Keratinocyte (primary cell): ENCODE results near the gene PRPF40B. TPM values are rescaled to one million over a fixed set of nuclear protein-coding genes. Genes with fewer than 3 reads are reported as not detected.

Source experiments
- DNase-seq: peaks from one replicate; pipeline ENCODE4 v3.0.0-alpha.2; 2011; ENCODE audit warnings: low read depth, missing footprints, low spot score
- FAIRE-seq: peaks from 2 replicates; lab custom pipeline; 2011; peaks lifted over from hg19 to GRCh38; lab: Jason Lieb, UNC
- H2AFZ ChIP-seq: 2 replicates; pipeline ENCODE4 v1.6.0; 2012; ENCODE audit warnings: low read length, control low read depth, inconsistent platforms; ENCODE audit not compliant: control insufficient read depth
- H3K27ac ChIP-seq: 2 replicates; pipeline ENCODE4 v1.5.1; 2011; ENCODE audit warnings: low read length; ENCODE audit not compliant: control insufficient read depth, insufficient read depth
- H3K27me3 ChIP-seq: 3 replicates; pipeline ENCODE4 v1.6.0; 2011; ENCODE audit warnings: low read length; ENCODE audit not compliant: control insufficient read depth, insufficient read depth; ENCODE audit errors: extremely low read depth
- H3K36me3 ChIP-seq, 2 experiments: 2 replicates in 1 of 2; 3 replicates in 1 of 2; pipeline ENCODE4 v1.5.1; 2011; ENCODE audit warnings: low read length in 2 of 2, mild to moderate bottlenecking in 1 of 2; ENCODE audit not compliant: control insufficient read depth in 2 of 2, insufficient read depth in 2 of 2; ENCODE audit errors: extremely low read depth in 1 of 2
- H3K4me1 ChIP-seq: 3 replicates; pipeline ENCODE4 v1.5.1; 2011; ENCODE audit warnings: low read length; ENCODE audit not compliant: control insufficient read depth, insufficient read depth; ENCODE audit errors: extremely low read depth
- H3K4me2 ChIP-seq: 3 replicates; pipeline ENCODE4 v1.6.0; 2011; ENCODE audit warnings: low read depth, low read length; ENCODE audit not compliant: control insufficient read depth, insufficient read depth; ENCODE audit errors: extremely low read depth
- H3K4me3 ChIP-seq, 3 experiments: fragments of 200-600 bp in 1 of 3; sonication (generic) in 1 of 3; 2 replicates in 2 of 3; 3 replicates in 1 of 3; pipeline ENCODE4 v1.5.1; 2011 to 2016; ENCODE audit warnings: low read length in 3 of 3, mild to moderate bottlenecking in 3 of 3, control low read depth in 2 of 3, inconsistent platforms in 1 of 3, low read depth in 1 of 3, mixed read lengths in 1 of 3, mixed run types in 1 of 3, moderate library complexity in 1 of 3; ENCODE audit not compliant: control insufficient read depth in 2 of 3, insufficient read depth in 2 of 3; ENCODE audit errors: extremely low read depth in 1 of 3
- H3K79me2 ChIP-seq: 2 replicates; pipeline ENCODE4 v1.6.0; 2012; ENCODE audit warnings: low read length; ENCODE audit not compliant: control insufficient read depth, insufficient read depth
- H3K9ac ChIP-seq: 3 replicates; pipeline ENCODE4 v1.6.0; 2011; ENCODE audit warnings: low read length; ENCODE audit not compliant: control insufficient read depth, insufficient read depth; ENCODE audit errors: extremely low read depth
- H3K9me1 ChIP-seq: 3 replicates; pipeline ENCODE4 v1.6.0; 2011; ENCODE audit warnings: low read length; ENCODE audit not compliant: control insufficient read depth, insufficient read depth; ENCODE audit errors: extremely low read depth
- H3K9me3 ChIP-seq: 2 replicates; pipeline ENCODE4 v1.5.1; 2012; ENCODE audit warnings: low read depth, low read length; ENCODE audit not compliant: control insufficient read depth
- H4K20me1 ChIP-seq: 3 replicates; pipeline ENCODE4 v1.6.0; 2011; ENCODE audit warnings: low read length; ENCODE audit not compliant: control insufficient read depth, insufficient read depth; ENCODE audit errors: extremely low read depth
- CTCF ChIP-seq, 3 experiments: IDR thresholded peaks in 1 of 3; conservative IDR thresholded peaks in 1 of 3; optimal IDR thresholded peaks in 1 of 3; 2 replicates in 2 of 3; 3 replicates in 1 of 3; pipeline versions ENCODE3 to v1.5.1; 2011; ENCODE audit warnings: low read length in 3 of 3, mild to moderate bottlenecking in 3 of 3, moderate library complexity in 2 of 3, control low read depth in 1 of 3, inconsistent platforms in 1 of 3; ENCODE audit not compliant: insufficient read depth in 2 of 3; ENCODE audit errors: extremely low read depth in 1 of 3
- EZH2 ChIP-seq: IDR thresholded peaks from one replicate; pipeline ENCODE4 v1.6.1; 2012; ENCODE audit warnings: inconsistent platforms, mild to moderate bottlenecking, low read length, moderate library complexity
- dilution Hi-C: fragments of 300-500 bp; cut with MboI; formaldehyde crosslinking; loops from one replicate; pipeline ENCODE4 v1.7.0; 2020; ENCODE audit warnings: low sequenced_read_pairs; ENCODE audit not compliant: extremely low pct_ligation_motif_present
- polyA plus RNA-seq, 5 experiments: library from polyadenylated mRNA; depleted of rRNA in 3 of 5; stranded (reverse) in 3 of 5; stranded (forward) in 1 of 5; unstranded in 1 of 5; fragments of >200 nt; gene quantifications; 1 replicate in 1 of 5; 2 replicates in 3 of 5; 3 replicates in 1 of 5; pipeline versions ENCODE4 v1.2.1 to v1.2.3, GENCODE V29; 2011 to 2012; ENCODE audit warnings: missing spikeins in 2 of 5, low read depth in 1 of 5, low replicate concordance in 1 of 5

The PRPF40B gene
- polyA plus RNA-seq, 1 donor (not counting 4 experiments of a cell fraction or from before 2014, with no cell fraction given), result 12.7 TPM

- Histone ChIP-seq H3K27ac (no peak overlapping the region), H2AFZ (no peak overlapping the region), H3K9me3 (no peaks in the 10 kb centered on the region), H3K4me2 (no peak overlapping the region), H3K9me1 (no peaks in the 10 kb centered on the region), H3K79me2 (no peaks in the 10 kb centered on the region), H3K9ac (no peak overlapping the region), H3K36me3 (no peaks in the 10 kb centered on the region), H4K20me1 (no peaks in the 10 kb centered on the region), H3K27me3 (peaks cover 9% of the 10 kb centered on the region), H3K4me1 (no peaks in the 10 kb centered on the region), H3K4me3 (no peak overlapping the region)
- no peak for DNase-seq
- dilution Hi-C loops, result no loop called here
- FAIRE-seq, result no peak
- no peak for TF ChIP-seq CTCF (optimal IDR thresholded peaks at IDR 0.05 in 1 of 3, IDR thresholded peaks at IDR 0.05 in 1 of 3, conservative IDR thresholded peaks at IDR 0.05 in 1 of 3; ENCODE audit: extremely low read depth in 1 of 3, insufficient read depth in 2 of 3, low read length in 3 of 3)
- TF ChIP-seq EZH2, result no peak
Observed at GRCh38 chr12:49675137-49675536, 51.8 kb downstream of the PRPF40B start.

- FAIRE-seq, result no peak
- no peaks in the 10 kb centered on the region for H4K20me1 ChIP-seq
- TF ChIP-seq EZH2 (no peak), CTCF (optimal IDR thresholded peaks at IDR 0.05 in 1 of 3, IDR thresholded peaks at IDR 0.05 in 1 of 3, conservative IDR thresholded peaks at IDR 0.05 in 1 of 3; ENCODE audit: extremely low read depth in 1 of 3, insufficient read depth in 2 of 3, low read length in 3 of 3) (no peak)
Observed at GRCh38 chr12:49678711-49679110, 55.4 kb downstream of the PRPF40B start.

More at GRCh38 chr12:49678711-49679110, 55.4 kb downstream of the PRPF40B start:
- no peak overlapping the region for H2AFZ ChIP-seq
- peaks cover 9% of the 10 kb centered on the region for H3K27me3 ChIP-seq
- H3K4me3 ChIP-seq, result no peak overlapping the region
- H3K27ac ChIP-seq, result no peak overlapping the region
- no peak overlapping the region for H3K9ac ChIP-seq
- no peak for DNase-seq
- no peaks in the 10 kb centered on the region for H3K36me3 ChIP-seq
- H3K9me3 ChIP-seq, result no peaks in the 10 kb centered on the region
- H3K9me1 ChIP-seq, result no peaks in the 10 kb centered on the region
- H3K4me2 ChIP-seq, result no peak overlapping the region
- no peaks in the 10 kb centered on the region for H3K4me1 ChIP-seq
- no peaks in the 10 kb centered on the region for H3K79me2 ChIP-seq
- dilution Hi-C loops, result no loop called here
